Smooth muscle cell (in vitro differentiated cells): Measurements from ENCODE around the gene CFAP97. TPM values are rescaled to one million over a fixed set of nuclear protein-coding genes. Genes with fewer than 3 reads are reported as not detected.

Experiments used
- DNase-seq: peaks from one replicate; lab custom pipeline; 2025; ENCODE audit not compliant: unreplicated experiment; lab: John Stamatoyannopoulos, UW
- H2AFZ ChIP-seq: fragments of 200-600 bp; sonication (generic); 2 replicates; pipeline ENCODE4 v1.6.0; 2016; ENCODE audit warnings: antibody characterized with exemption, low read depth, mild to moderate bottlenecking
- H3F3A ChIP-seq: fragments of 200-600 bp; sonication (generic); 2 replicates; pipeline ENCODE4 v1.6.0; 2017; ENCODE audit warnings: antibody characterized with exemption, low read depth
- H3K27ac ChIP-seq: fragments of 200-600 bp; sonication (generic); 2 replicates; pipeline ENCODE4 v1.5.1; 2016; ENCODE audit warnings: low read depth, mild to moderate bottlenecking
- H3K27me3 ChIP-seq: fragments of 200-600 bp; sonication (generic); 2 replicates; pipeline ENCODE4 v1.6.1; 2016; ENCODE audit warnings: low read depth, mild to moderate bottlenecking
- H3K36me3 ChIP-seq: fragments of 200-600 bp; sonication (generic); 2 replicates; pipeline ENCODE4 v1.5.1; 2016; ENCODE audit warnings: low read depth
- H3K4me1 ChIP-seq: fragments of 200-600 bp; sonication (generic); 2 replicates; pipeline ENCODE4 v1.5.1; 2016; ENCODE audit warnings: low read depth
- H3K4me2 ChIP-seq: fragments of 200-600 bp; sonication (generic); 2 replicates; pipeline ENCODE4 v1.6.0; 2016; ENCODE audit warnings: mild to moderate bottlenecking
- H3K4me3 ChIP-seq: fragments of 200-600 bp; sonication (generic); 2 replicates; pipeline ENCODE4 v1.5.1; 2016; ENCODE audit warnings: mild to moderate bottlenecking
- H3K79me2 ChIP-seq: fragments of 200-600 bp; sonication (generic); 2 replicates; pipeline ENCODE4 v1.6.0; 2016; ENCODE audit warnings: low read depth, mild to moderate bottlenecking
- H3K9ac ChIP-seq: fragments of 200-600 bp; sonication (generic); 2 replicates; pipeline ENCODE4 v1.6.0; 2016; ENCODE audit warnings: low read depth
- H3K9me3 ChIP-seq: fragments of 200-600 bp; sonication (generic); replicated peaks from 2 replicates; pipeline ENCODE4 v1.5.1; 2016; ENCODE audit warnings: low read depth
- H4K20me1 ChIP-seq: fragments of 200-600 bp; sonication (generic); 2 replicates; pipeline ENCODE4 v1.6.0; 2016; ENCODE audit warnings: low read depth
- WGBS: methylation state at CpG from one replicate; pipeline ENCODE4 v1.1.7; 2016; ENCODE audit warnings: low lambda C conversion rate; 5-methylcytosine and 5-hydroxymethylcytosine counted together
- polyA plus RNA-seq: library from polyadenylated mRNA; unstranded; fragments of >200 nt; fragmentation: Nextera tagmentation; extraction: Ambion mirVana; gene quantifications from 2 replicates; pipeline ENCODE4 v1.2.1, GENCODE V29; 2016
- total RNA-seq: library from RNA; depleted of rRNA; stranded (reverse); fragments of >200 nt; gene quantifications from 2 replicates; pipeline ENCODE4 v1.2.3, GENCODE V29; 2014
- TF ChIP-seq, protein P1 (sequence below): fragments of 200-600 bp; sonication (generic); IDR thresholded peaks from 2 replicates; pipeline ENCODE4 v1.5.1; 2017; ENCODE audit warnings: borderline replicate concordance, mild to moderate bottlenecking, antibody characterized with exemption; ENCODE audit not compliant: insufficient read depth, poor library complexity, severe bottlenecking

The CFAP97 gene
- total and polyA plus RNA-seq, 2 experiments from 2014 or later = 11.4 to 19.0 TPM

DNA sequence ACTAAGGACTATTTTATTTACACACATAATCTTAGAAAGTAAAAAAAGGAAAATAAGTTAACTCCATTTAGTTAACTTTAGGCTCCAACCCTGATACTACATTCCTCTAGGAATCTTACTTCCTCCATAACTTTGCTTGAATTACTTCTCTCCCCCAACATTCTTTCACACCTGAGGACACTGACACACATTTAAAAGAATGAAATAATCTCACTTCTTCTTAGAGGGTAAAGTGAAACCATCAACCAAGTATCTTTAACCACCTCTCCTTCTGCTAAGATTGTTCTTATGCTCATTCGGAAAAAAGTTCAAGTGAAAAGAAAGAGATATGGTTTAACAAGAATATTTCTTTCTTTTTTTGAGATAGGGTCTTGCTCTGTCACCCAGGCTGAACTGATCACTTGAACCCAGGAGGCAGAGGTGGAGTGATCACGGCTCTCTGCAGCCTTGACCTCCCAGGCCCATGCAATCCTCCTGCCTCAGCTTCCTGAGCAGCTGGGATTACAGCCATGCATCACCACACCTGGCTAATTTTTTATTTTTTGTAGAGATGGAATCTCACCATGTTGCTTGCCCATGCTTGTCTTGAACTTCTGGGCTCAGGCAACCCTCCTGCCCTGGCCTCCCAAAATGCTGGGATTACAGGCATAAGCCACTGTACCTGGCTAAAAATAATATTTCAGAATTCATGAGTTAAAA lies 32.3 kb downstream of the CFAP97 start:
- no peak for DNase-seq
- WGBS = 97% methylated on average over 2 of the region's 2 CpGs
- no peaks in the 10 kb centered on the region for H3K4me1 ChIP-seq
- peaks cover under 1% of the 10 kb centered on the region for H3F3A ChIP-seq
- peaks cover 8% of the 10 kb centered on the region for H4K20me1 ChIP-seq
- H3K36me3 ChIP-seq = peaks cover 4% of the 10 kb centered on the region
- H3K27ac ChIP-seq = no peak overlapping the region
- H3K9me3 ChIP-seq = no peaks in the 10 kb centered on the region
- TF ChIP-seq, protein P1, sequence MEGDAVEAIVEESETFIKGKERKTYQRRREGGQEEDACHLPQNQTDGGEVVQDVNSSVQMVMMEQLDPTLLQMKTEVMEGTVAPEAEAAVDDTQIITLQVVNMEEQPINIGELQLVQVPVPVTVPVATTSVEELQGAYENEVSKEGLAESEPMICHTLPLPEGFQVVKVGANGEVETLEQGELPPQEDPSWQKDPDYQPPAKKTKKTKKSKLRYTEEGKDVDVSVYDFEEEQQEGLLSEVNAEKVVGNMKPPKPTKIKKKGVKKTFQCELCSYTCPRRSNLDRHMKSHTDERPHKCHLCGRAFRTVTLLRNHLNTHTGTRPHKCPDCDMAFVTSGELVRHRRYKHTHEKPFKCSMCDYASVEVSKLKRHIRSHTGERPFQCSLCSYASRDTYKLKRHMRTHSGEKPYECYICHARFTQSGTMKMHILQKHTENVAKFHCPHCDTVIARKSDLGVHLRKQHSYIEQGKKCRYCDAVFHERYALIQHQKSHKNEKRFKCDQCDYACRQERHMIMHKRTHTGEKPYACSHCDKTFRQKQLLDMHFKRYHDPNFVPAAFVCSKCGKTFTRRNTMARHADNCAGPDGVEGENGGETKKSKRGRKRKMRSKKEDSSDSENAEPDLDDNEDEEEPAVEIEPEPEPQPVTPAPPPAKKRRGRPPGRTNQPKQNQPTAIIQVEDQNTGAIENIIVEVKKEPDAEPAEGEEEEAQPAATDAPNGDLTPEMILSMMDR = no peak
- no peak overlapping the region for H2AFZ ChIP-seq
- no peak overlapping the region for H3K4me2 ChIP-seq
- no peak overlapping the region for H3K9ac ChIP-seq
- no peaks in the 10 kb centered on the region for H3K27me3 ChIP-seq
- H3K79me2 ChIP-seq = no peaks in the 10 kb centered on the region
- H3K4me3 ChIP-seq = no peak overlapping the region

DNA sequence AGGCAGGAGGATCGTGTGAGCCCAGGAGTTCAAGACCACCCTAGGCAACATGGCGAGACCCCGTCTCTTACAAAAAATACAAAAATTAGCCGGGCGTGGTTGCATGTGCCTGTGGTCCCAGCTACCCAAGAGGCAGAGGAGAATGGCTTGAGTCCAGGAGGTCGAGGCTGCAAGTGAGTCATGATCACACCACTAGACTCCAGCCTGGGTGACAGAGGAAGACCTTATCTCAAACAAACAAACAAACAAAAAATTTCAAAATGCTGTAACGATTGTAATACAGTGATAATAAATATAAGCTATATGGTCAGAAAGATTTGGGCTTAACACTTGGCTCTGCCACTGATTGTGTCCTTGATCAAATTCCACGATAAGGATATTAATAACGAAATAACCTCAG lies 36.6 kb downstream of the CFAP97 start:
- Histone ChIP-seq H3K27me3 (no peaks in the 10 kb centered on the region), H3K9ac (no peak overlapping the region), H3K4me3 (no peak overlapping the region), H3K79me2 (no peaks in the 10 kb centered on the region), H3K4me1 (peaks cover 12% of the 10 kb centered on the region), H3K27ac (no peak overlapping the region), H3K36me3 (peaks cover 9% of the 10 kb centered on the region), H3F3A (peaks cover 9% of the 10 kb centered on the region), H3K9me3 (no peaks in the 10 kb centered on the region), H4K20me1 (peaks cover 17% of the 10 kb centered on the region), H3K4me2 (no peak overlapping the region), H2AFZ (no peak overlapping the region)
- DNase-seq = no peak
- TF ChIP-seq, protein P1 = no peak
- 80% methylated on average over 9 of the region's 9 CpGs for WGBS

DNA sequence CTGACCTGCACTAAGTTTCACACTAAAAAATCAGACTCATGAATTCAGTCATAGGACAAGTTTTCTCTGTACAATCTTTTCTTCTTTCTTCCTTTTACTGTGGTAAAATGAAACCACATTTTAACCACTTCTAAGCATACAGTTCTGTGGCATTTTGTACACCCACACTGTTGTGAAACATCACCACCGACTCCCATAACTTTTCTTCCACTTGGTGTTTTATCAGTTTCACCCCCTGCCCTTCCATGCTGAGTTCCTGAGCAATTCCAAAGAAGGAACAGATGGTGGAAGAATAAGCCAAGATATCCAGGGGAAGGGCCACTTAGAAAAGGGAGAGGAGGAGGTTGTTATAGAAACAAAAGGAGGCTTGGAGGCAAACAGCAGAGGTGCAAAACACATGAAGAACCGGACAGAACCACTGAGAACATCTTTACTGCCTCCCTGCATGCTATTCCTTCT lies 38.2 kb downstream of the CFAP97 start:
- no peak for DNase-seq
- Histone ChIP-seq H3F3A (peaks cover 9% of the 10 kb centered on the region), H3K9me3 (no peaks in the 10 kb centered on the region), H3K4me2 (peak overlapping the region; percentile 54), H3K79me2 (no peaks in the 10 kb centered on the region), H3K9ac (no peak overlapping the region), H3K36me3 (peaks cover 17% of the 10 kb centered on the region), H3K4me3 (no peak overlapping the region), H3K4me1 (peaks cover 12% of the 10 kb centered on the region), H2AFZ (no peak overlapping the region), H3K27ac (no peak overlapping the region), H4K20me1 (peaks cover 16% of the 10 kb centered on the region), H3K27me3 (no peaks in the 10 kb centered on the region)
- 29% methylated on average over 2 of the region's 2 CpGs for WGBS
- TF ChIP-seq, protein P1 = no peak

DNA sequence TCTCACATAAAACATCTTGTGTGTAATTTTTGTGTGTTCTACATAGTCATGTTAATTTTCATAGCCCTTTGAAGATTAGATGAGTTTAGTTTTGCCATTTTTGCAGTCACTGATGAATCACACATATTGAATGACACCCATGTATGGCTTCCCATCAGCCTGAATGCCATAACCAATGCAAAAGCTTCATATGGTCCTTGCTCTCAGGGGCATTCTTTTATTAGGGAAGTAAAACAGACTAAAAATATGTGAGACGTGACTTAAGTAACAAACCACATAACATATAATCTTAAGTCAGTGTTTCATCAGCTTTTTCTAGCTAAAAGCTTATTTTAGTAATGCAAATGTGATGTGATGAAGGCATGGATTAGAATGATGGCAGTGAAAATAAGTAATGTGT lies 52.5 kb downstream of the CFAP97 start:
- no peak overlapping the region for H3K9ac ChIP-seq
- DNase-seq = no peak
- no peaks in the 10 kb centered on the region for H3K36me3 ChIP-seq
- H3K27ac ChIP-seq = no peak overlapping the region
- 82% methylated on average over 1 of the region's 1 CpG for WGBS
- H3K4me3 ChIP-seq = no peak overlapping the region
- H3K9me3 ChIP-seq = no peaks in the 10 kb centered on the region
- H2AFZ ChIP-seq = no peak overlapping the region
- H3K79me2 ChIP-seq = no peaks in the 10 kb centered on the region
- no peaks in the 10 kb centered on the region for H3K4me1 ChIP-seq
- H3K27me3 ChIP-seq = no peaks in the 10 kb centered on the region
- H3K4me2 ChIP-seq = no peak overlapping the region
- TF ChIP-seq, protein P1 = no peak
- no peaks in the 10 kb centered on the region for H4K20me1 ChIP-seq
- H3F3A ChIP-seq = no peaks in the 10 kb centered on the region
